Measurements from ENCODE around the gene VWC2. TPM values are rescaled to one million over a fixed set of nuclear protein-coding genes. Genes with fewer than 3 reads are reported as not detected.

VWC2 gene
- total RNA-seq, 1 donor from 2014 or later = not detected

- H3K4me2 ChIP-seq = no peak overlapping the region
- no peaks in the 10 kb centered on the region for H3K79me2 ChIP-seq (ENCODE audit: low read depth)
- Mint-ChIP-seq H3K4me1 (no peaks in the 10 kb centered on the region), H3K36me3 (no peaks in the 10 kb centered on the region), H3K9me3 (no peaks in the 10 kb centered on the region), H3K27me3 (ENCODE audit: insufficient read depth, low read depth) (no peaks in the 10 kb centered on the region), H3K27ac (no peak overlapping the region), H3K4me3 (no peak overlapping the region)
- no peaks in the 10 kb centered on the region for H3F3A ChIP-seq (ENCODE audit: low read depth)
- H3K4me1 ChIP-seq = no peaks in the 10 kb centered on the region
- no peak overlapping the region for H3K27ac ChIP-seq
- DNase-seq (ENCODE audit: low spot score) = no peak
- no peaks in the 10 kb centered on the region for H3K36me3 ChIP-seq
- H3K9me3 ChIP-seq (ENCODE audit: low read depth) = no peaks in the 10 kb centered on the region
- no peak overlapping the region for H2AFZ ChIP-seq (replicated peaks)
- H3K9ac ChIP-seq = no peak overlapping the region
- H4K20me1 ChIP-seq (ENCODE audit: low read depth) = no peaks in the 10 kb centered on the region
- TF ChIP-seq CTCF (IDR thresholded peaks at IDR 0.05) (no peak), EZH2 (IDR thresholded peaks at IDR 0.05) (no peak), EZH2phosphoT487 (IDR thresholded peaks at IDR 0.05) (no peak)
- H3K27me3 ChIP-seq = no peaks in the 10 kb centered on the region
- H3K4me3 ChIP-seq = no peak overlapping the region
Observed at GRCh38 chr7:49823566-49823965, 50.1 kb downstream of the VWC2 start.

GRCh38 chr7:49839863-49840645 lies 66.6 kb downstream of the VWC2 start:
- peaks cover 3% of the 10 kb centered on the region for H3K27me3 Mint-ChIP-seq (ENCODE audit: insufficient read depth, low read depth)
- no peaks in the 10 kb centered on the region for H3K36me3 ChIP-seq
- H3K4me1 ChIP-seq = no peaks in the 10 kb centered on the region
- DNase-seq (ENCODE audit: low spot score) = no peak
- no peak overlapping the region for H3K9ac ChIP-seq
- peaks cover 19% of the 10 kb centered on the region for H3K4me1 Mint-ChIP-seq
- H3K27ac ChIP-seq = no peak overlapping the region
- H4K20me1 ChIP-seq (ENCODE audit: low read depth) = no peaks in the 10 kb centered on the region
- H3F3A ChIP-seq (ENCODE audit: low read depth) = no peaks in the 10 kb centered on the region
- H2AFZ ChIP-seq (replicated peaks) = no peak overlapping the region
- no peak overlapping the region for H3K4me2 ChIP-seq
- no peaks in the 10 kb centered on the region for H3K9me3 Mint-ChIP-seq
- no peak overlapping the region for H3K4me3 Mint-ChIP-seq
- H3K27me3 ChIP-seq = no peaks in the 10 kb centered on the region
- H3K79me2 ChIP-seq (ENCODE audit: low read depth) = no peaks in the 10 kb centered on the region
- H3K4me3 ChIP-seq = no peak overlapping the region
- peak overlapping the region; percentile 74 for H3K27ac Mint-ChIP-seq
- no peaks in the 10 kb centered on the region for H3K36me3 Mint-ChIP-seq
- TF ChIP-seq EZH2 (IDR thresholded peaks at IDR 0.05) (no peak), CTCF (IDR thresholded peaks at IDR 0.05) (no peak), EZH2phosphoT487 (IDR thresholded peaks at IDR 0.05) (no peak)
- no peaks in the 10 kb centered on the region for H3K9me3 ChIP-seq (ENCODE audit: low read depth)

DNA sequence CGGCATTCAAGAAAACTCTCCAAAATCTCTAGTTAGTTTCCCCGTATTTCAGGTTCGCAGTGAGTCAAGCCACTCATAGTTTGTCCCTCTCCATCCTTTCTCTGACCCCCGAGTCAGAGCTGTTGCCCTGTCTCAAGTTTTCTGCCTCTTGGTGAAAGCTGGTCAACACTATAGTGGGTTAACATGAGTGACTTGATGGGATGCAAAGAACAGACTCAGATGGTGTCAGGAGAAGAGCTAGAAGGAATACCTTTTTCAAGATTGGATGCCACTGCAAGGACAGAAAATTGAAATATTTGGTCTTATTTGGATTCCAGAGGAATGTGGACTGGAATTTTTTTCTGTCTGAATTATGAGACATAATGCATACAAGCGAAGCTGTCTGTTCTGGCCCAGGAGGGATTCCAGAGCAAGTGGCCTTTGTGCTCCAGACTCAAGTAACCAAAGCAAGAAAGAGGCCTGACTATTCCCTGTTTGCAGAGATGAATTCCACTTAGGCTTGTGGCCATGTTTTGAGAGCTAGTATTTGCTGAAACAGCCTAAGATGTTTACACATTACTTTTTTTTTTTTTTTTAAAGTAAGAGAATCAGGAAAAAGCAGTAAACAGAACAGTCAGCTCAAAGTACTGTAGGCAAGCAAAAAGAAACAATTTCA lies 67.4 kb downstream of the VWC2 start:
- Histone ChIP-seq H3F3A (ENCODE audit: low read depth) (no peaks in the 10 kb centered on the region), H3K36me3 (no peaks in the 10 kb centered on the region), H3K4me3 (no peak overlapping the region), H3K4me2 (no peak overlapping the region), H3K9me3 (ENCODE audit: low read depth) (no peaks in the 10 kb centered on the region), H3K9ac (no peak overlapping the region), H4K20me1 (ENCODE audit: low read depth) (no peaks in the 10 kb centered on the region), H3K4me1 (no peaks in the 10 kb centered on the region), H3K27me3 (no peaks in the 10 kb centered on the region), H3K79me2 (ENCODE audit: low read depth) (no peaks in the 10 kb centered on the region), H3K27ac (no peak overlapping the region), H2AFZ (replicated peaks) (no peak overlapping the region)
- H3K27ac Mint-ChIP-seq = no peak overlapping the region
- no peak for TF ChIP-seq EZH2phosphoT487 (IDR thresholded peaks at IDR 0.05)
- TF ChIP-seq EZH2 (IDR thresholded peaks at IDR 0.05) = no peak
- no peak for TF ChIP-seq CTCF (IDR thresholded peaks at IDR 0.05)
- H3K27me3 Mint-ChIP-seq (ENCODE audit: insufficient read depth, low read depth) = peaks cover 3% of the 10 kb centered on the region
- no peak overlapping the region for H3K4me3 Mint-ChIP-seq
- H3K36me3 Mint-ChIP-seq = no peaks in the 10 kb centered on the region
- DNase-seq (ENCODE audit: low spot score) = no peak
- peaks cover 19% of the 10 kb centered on the region for H3K4me1 Mint-ChIP-seq
- H3K9me3 Mint-ChIP-seq = no peaks in the 10 kb centered on the region

All from neural progenitor cell (in vitro differentiated cells).